ENCODE results near the gene FUT6. TPM values are rescaled to one million over a fixed set of nuclear protein-coding genes. Genes with fewer than 3 reads are reported as not detected.

FUT6 gene
- total and polyA plus RNA-seq, 4 donors: 0.67 to 2.6 (median 1.9) TPM; not detected in 1

DNA sequence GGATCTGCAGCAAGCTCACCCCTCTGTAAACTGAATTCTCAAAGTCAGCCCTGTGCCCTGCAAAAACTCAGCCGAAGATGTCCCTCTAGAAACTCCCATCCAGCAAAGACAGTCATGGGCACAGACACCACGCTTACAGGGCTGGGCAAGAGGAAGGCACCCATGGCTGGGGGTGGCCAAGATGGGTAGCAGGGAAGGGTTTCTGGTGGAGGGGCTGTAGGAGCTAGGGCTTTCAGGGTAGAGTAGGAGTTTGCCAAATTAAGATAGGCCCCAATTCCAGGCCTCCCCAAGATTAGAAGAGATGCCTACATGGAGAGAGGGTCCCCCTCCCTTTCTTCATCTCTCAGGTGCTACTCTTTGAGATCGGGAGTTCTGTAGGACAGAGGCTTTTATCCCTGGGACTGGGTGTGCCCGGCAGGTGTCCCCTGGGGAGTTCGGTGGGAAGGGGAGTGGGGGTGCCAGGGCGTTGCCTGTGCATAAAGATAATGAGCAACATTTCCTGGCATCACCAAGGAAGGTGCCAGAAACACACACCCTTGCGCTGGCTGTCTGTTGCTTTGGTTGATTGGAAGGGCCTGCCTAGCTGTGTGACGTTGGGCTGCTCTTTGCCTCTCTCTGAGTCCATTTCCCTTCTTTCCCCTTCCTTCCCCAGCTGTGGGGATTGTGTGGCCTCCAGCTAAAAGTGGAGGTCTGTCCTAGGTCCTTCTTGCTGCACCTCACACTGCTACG lies 25.2 kb downstream of the FUT6 start:
- H3K9me3 ChIP-seq (ENCODE audit: control insufficient read depth in 4 of 4, insufficient read depth in 3 of 4, low read length in 3 of 4): peaks cover 0 to 2% (median 0%) of the 10 kb centered on the region in 4 donors
- DNase-seq: no peak
- H3K4me1 ChIP-seq (ENCODE audit: control insufficient read depth in 5 of 5, insufficient read depth in 5 of 5, low read length in 5 of 5): no peaks in the 10 kb centered on the region
- no peak overlapping the region for H3K27ac ChIP-seq (ENCODE audit: low read depth in 1 of 2, low read length in 1 of 2)
- no peak overlapping the region for H3K4me3 ChIP-seq
- no peaks in the 10 kb centered on the region for H3K36me3 ChIP-seq (ENCODE audit: control insufficient read depth in 4 of 4, insufficient read depth in 4 of 4, low read length in 4 of 4)
- no peaks in the 10 kb centered on the region for H3K27me3 ChIP-seq (ENCODE audit: control insufficient read depth in 3 of 3, insufficient read depth in 3 of 3, low read length in 2 of 3)
- H3K9ac ChIP-seq (ENCODE audit: insufficient read depth in 1 of 2, low read length in 2 of 2): no peak overlapping the region
- no peak for ATAC-seq (ENCODE audit: insufficient read depth, low FRiP score)
- no peak for TF ChIP-seq CTCF (IDR thresholded peaks at IDR 0.05; ENCODE audit: control extremely low read depth, extremely low read depth)
- WGBS, 2 donors: 75 to 82% methylated on average over 9 of the region's 9 CpGs

GRCh38 chr19:5811117-5811516 lies 28.4 kb downstream of the FUT6 start:
- Histone ChIP-seq H3K4me1 (ENCODE audit: control insufficient read depth in 5 of 5, insufficient read depth in 5 of 5, low read length in 5 of 5) (no peaks in the 10 kb centered on the region), H3K9me3 (ENCODE audit: control insufficient read depth in 4 of 4, insufficient read depth in 3 of 4, low read length in 3 of 4) (peaks cover 0 to 5% (median 0%) of the 10 kb centered on the region in 4 donors), H3K27ac (ENCODE audit: low read depth in 1 of 2, low read length in 1 of 2) (no peak overlapping the region), H3K27me3 (ENCODE audit: control insufficient read depth in 3 of 3, insufficient read depth in 3 of 3, low read length in 2 of 3) (no peaks in the 10 kb centered on the region), H3K4me3 (no peak overlapping the region), H3K36me3 (ENCODE audit: control insufficient read depth in 4 of 4, insufficient read depth in 4 of 4, low read length in 4 of 4) (no peaks in the 10 kb centered on the region), H3K9ac (ENCODE audit: insufficient read depth in 1 of 2, low read length in 2 of 2) (no peak overlapping the region)
- TF ChIP-seq CTCF (IDR thresholded peaks at IDR 0.05; ENCODE audit: control extremely low read depth, extremely low read depth): no peak
- 96 to 98% methylated on average over 4 of the region's 4 CpGs for WGBS, 2 donors
- ATAC-seq (ENCODE audit: insufficient read depth, low FRiP score) (no peak), DNase-seq (no peak)

GRCh38 chr19:5809469-5809868 lies 30.0 kb downstream of the FUT6 start:
- no peak for TF ChIP-seq CTCF (IDR thresholded peaks at IDR 0.05; ENCODE audit: control extremely low read depth, extremely low read depth)
- Histone ChIP-seq H3K4me3 (no peak overlapping the region), H3K9me3 (ENCODE audit: control insufficient read depth in 4 of 4, insufficient read depth in 3 of 4, low read length in 3 of 4) (peaks cover 0 to 5% (median 0%) of the 10 kb centered on the region in 4 donors), H3K36me3 (ENCODE audit: control insufficient read depth in 4 of 4, insufficient read depth in 4 of 4, low read length in 4 of 4) (no peaks in the 10 kb centered on the region), H3K27ac (ENCODE audit: low read depth in 1 of 2, low read length in 1 of 2) (peak overlapping the region in 1 of 2 donors; percentile 6), H3K9ac (ENCODE audit: insufficient read depth in 1 of 2, low read length in 2 of 2) (no peak overlapping the region), H3K27me3 (ENCODE audit: control insufficient read depth in 3 of 3, insufficient read depth in 3 of 3, low read length in 2 of 3) (peaks cover 0 to 3% (median 0%) of the 10 kb centered on the region in 3 donors), H3K4me1 (ENCODE audit: control insufficient read depth in 5 of 5, insufficient read depth in 5 of 5, low read length in 5 of 5) (no peaks in the 10 kb centered on the region)
- ATAC-seq (ENCODE audit: insufficient read depth, low FRiP score) (no peak), DNase-seq (no peak)
- 77 to 85% methylated on average over 10 of the region's 10 CpGs for WGBS, 2 donors
